GM06990 (cell line): ENCODE results near the gene GRIA3.
"Not testable (repeated sequence)": the region's sequence is repeated elsewhere in the genome, so short reads cannot be mapped to it uniquely, and the experiment has no call there.

ENCODE experiments used
- DNase-seq: peaks from one replicate; pipeline ENCODE4 v3.0.0-alpha.2; 2011; ENCODE audit not compliant: insufficient read length; ENCODE audit errors: extremely low read depth
- H3K27me3 ChIP-seq: replicated peaks from 2 replicates; pipeline ENCODE4 v1.6.0; 2011; ENCODE audit warnings: low read length; ENCODE audit not compliant: control insufficient read depth, insufficient read depth
- H3K36me3 ChIP-seq: 2 replicates; pipeline ENCODE4 v1.5.1; 2011; ENCODE audit warnings: low read length; ENCODE audit not compliant: control insufficient read depth, insufficient read depth
- H3K4me3 ChIP-seq: replicated peaks from 2 replicates; pipeline ENCODE4 v1.5.1; 2011; ENCODE audit warnings: low read depth, mild to moderate bottlenecking, control low read depth, low read length
- TF ChIP-seq, protein P1 (sequence below): IDR thresholded peaks from 2 replicates; pipeline ENCODE4 v1.5.1; 2011; ENCODE audit warnings: low read length, control low read depth, mild to moderate bottlenecking, inconsistent platforms; ENCODE audit not compliant: insufficient read depth, poor library complexity, severe bottlenecking

The GRIA3 gene

DNA sequence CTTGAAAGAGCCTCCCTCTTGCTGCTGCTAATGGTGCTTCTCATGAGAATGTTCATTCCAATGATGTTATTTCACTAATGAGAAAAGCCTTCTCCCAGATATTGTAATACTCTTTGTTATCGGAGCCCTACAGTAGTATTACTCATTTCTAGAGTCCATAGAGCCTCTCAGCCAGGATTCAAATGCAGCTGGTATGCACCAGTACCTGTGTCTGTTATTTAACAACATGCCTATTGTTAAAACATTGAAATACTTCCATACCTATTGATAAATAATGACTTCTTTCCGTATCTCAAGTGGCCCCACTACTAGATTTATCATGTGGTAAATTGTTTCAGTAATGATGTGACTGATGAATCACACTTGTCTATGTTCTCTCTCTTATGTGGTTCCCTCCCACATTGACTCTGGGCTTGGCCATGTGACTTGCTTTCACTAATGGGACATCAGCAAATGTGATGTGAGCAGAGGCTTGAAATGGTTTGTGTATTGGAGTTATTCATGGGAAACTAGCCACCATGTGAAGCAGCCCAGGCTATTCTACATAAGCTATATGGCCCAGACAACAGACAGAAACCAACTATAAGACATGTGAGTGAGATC, 341.1 kb downstream of the GRIA3 start:
- Histone ChIP-seq H3K36me3 (no peaks in the 10 kb centered on the region), H3K4me3 (no peak overlapping the region), H3K27me3 (no peaks in the 10 kb centered on the region)
- DNase-seq = no peak
- TF ChIP-seq, protein P1, sequence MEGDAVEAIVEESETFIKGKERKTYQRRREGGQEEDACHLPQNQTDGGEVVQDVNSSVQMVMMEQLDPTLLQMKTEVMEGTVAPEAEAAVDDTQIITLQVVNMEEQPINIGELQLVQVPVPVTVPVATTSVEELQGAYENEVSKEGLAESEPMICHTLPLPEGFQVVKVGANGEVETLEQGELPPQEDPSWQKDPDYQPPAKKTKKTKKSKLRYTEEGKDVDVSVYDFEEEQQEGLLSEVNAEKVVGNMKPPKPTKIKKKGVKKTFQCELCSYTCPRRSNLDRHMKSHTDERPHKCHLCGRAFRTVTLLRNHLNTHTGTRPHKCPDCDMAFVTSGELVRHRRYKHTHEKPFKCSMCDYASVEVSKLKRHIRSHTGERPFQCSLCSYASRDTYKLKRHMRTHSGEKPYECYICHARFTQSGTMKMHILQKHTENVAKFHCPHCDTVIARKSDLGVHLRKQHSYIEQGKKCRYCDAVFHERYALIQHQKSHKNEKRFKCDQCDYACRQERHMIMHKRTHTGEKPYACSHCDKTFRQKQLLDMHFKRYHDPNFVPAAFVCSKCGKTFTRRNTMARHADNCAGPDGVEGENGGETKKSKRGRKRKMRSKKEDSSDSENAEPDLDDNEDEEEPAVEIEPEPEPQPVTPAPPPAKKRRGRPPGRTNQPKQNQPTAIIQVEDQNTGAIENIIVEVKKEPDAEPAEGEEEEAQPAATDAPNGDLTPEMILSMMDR = no peak

DNA sequence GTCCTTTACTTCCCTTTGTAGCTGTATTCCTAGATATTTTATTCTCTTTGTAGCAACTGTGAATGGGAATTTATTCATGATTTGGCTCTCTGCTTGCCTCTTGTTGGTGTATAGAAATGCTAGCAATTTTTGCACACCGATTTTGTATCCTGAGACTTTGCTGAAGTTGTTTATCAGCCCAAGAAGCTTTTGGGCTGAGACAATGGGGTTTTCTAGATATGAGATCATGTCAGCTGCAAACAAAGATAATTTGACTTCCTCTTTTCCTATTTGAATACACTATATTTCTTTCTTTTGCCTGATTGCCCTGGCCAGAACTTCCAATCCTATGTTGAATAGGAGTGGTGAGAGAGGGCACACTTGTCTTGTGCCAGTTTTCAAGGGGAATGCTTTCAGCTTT, 346.6 kb downstream of the GRIA3 start:
- H3K27me3 ChIP-seq, H3K4me3 ChIP-seq, DNase-seq, H3K36me3 ChIP-seq: not testable (repeated sequence)
